SH-SY5Y (cell line): ENCODE data around the gene DNAJC3.

Experiments used
- GATA2 ChIP-seq: IDR thresholded peaks from 2 replicates; pipeline ENCODE4 v1.6.1; 2011; ENCODE audit warnings: mild to moderate bottlenecking, low read depth, low read length
- GATA3 ChIP-seq: IDR thresholded peaks from 2 replicates; pipeline ENCODE4 v1.6.1; 2011; ENCODE audit warnings: low read depth, mild to moderate bottlenecking, low read length, moderate library complexity

- TF ChIP-seq GATA2 (no peak), GATA3 (peak; percentile 43; the same call in 1 of the 2 replicates)
Observed at GRCh38 chr13:95779522-95779921, 102.6 kb downstream of the DNAJC3 start.
